Osteocyte (in vitro differentiated cells): ENCODE data around the gene HMCN2. TPM values are rescaled to one million over a fixed set of nuclear protein-coding genes. Genes with fewer than 3 reads are reported as not detected.

Experiments used
- DNase-seq: peaks from one replicate; pipeline ENCODE4 v3.0.0; 2021; ENCODE audit warnings: mixed read lengths; ENCODE audit not compliant: unreplicated experiment; ENCODE audit errors: extremely low spot score
- H3K27ac Mint-ChIP-seq: one replicate; pipeline ENCODE4 v1.8.0; 2021; ENCODE audit warnings: mild to moderate bottlenecking, mixed read lengths; ENCODE audit not compliant: unreplicated experiment
- H3K27me3 Mint-ChIP-seq: one replicate; pipeline ENCODE4 v1.8.0; 2021; ENCODE audit warnings: mixed read lengths; ENCODE audit not compliant: unreplicated experiment
- H3K36me3 Mint-ChIP-seq: one replicate; pipeline ENCODE4 v1.8.0; 2021; ENCODE audit warnings: mixed read lengths; ENCODE audit not compliant: unreplicated experiment
- H3K4me1 Mint-ChIP-seq: one replicate; pipeline ENCODE4 v1.8.0; 2021; ENCODE audit warnings: mixed read lengths; ENCODE audit not compliant: unreplicated experiment
- H3K4me3 Mint-ChIP-seq: one replicate; pipeline ENCODE4 v1.8.0; 2021; ENCODE audit warnings: mild to moderate bottlenecking, moderate library complexity, mixed read lengths; ENCODE audit not compliant: unreplicated experiment
- H3K9me3 Mint-ChIP-seq: one replicate; pipeline ENCODE4 v1.8.0; 2021; ENCODE audit warnings: mixed read lengths; ENCODE audit not compliant: unreplicated experiment
- total RNA-seq: library from RNA; stranded (reverse); gene quantifications from 2 replicates; pipeline ENCODE4 v1.2.1, GENCODE V29; 2021
- TF ChIP-seq, protein P1 (sequence below): fragments of 200-600 bp; sonication (generic); IDR thresholded peaks from 2 replicates; pipeline ENCODE4 v1.5.0; 2021; ENCODE audit warnings: antibody characterized with exemption, mild to moderate bottlenecking, moderate library complexity

The HMCN2 gene
- total RNA-seq, 1 donor from 2014 or later, result 0.05 TPM

DNA sequence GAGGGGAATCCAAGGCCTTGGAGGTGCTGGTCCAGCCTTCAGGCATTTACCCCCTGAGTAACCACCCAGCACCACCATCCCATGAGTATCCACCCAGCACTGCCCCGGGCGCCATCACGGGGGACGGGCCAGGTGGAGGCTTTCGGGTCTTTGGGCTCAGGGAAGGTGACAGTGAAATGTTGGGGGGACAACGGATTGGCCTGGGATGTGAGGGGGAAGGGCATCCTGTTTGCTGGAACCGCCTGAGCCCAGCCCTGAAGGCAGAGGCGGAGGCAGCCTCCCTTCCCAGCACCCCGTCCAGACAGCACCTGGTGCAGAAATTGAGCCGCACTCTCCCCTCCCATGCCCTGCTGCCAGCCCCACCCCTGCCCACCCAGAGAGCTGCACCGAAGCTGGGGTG is 196.2 kb downstream of the HMCN2 start:
- peaks cover 1% of the 10 kb centered on the region for H3K4me1 Mint-ChIP-seq
- TF ChIP-seq, protein P1, sequence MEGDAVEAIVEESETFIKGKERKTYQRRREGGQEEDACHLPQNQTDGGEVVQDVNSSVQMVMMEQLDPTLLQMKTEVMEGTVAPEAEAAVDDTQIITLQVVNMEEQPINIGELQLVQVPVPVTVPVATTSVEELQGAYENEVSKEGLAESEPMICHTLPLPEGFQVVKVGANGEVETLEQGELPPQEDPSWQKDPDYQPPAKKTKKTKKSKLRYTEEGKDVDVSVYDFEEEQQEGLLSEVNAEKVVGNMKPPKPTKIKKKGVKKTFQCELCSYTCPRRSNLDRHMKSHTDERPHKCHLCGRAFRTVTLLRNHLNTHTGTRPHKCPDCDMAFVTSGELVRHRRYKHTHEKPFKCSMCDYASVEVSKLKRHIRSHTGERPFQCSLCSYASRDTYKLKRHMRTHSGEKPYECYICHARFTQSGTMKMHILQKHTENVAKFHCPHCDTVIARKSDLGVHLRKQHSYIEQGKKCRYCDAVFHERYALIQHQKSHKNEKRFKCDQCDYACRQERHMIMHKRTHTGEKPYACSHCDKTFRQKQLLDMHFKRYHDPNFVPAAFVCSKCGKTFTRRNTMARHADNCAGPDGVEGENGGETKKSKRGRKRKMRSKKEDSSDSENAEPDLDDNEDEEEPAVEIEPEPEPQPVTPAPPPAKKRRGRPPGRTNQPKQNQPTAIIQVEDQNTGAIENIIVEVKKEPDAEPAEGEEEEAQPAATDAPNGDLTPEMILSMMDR, result no peak
- H3K27ac Mint-ChIP-seq, result no peak overlapping the region
- H3K27me3 Mint-ChIP-seq, result no peaks in the 10 kb centered on the region
- H3K9me3 Mint-ChIP-seq, result no peaks in the 10 kb centered on the region
- no peak for DNase-seq
- peaks cover 8% of the 10 kb centered on the region for H3K36me3 Mint-ChIP-seq
- no peak overlapping the region for H3K4me3 Mint-ChIP-seq

DNA sequence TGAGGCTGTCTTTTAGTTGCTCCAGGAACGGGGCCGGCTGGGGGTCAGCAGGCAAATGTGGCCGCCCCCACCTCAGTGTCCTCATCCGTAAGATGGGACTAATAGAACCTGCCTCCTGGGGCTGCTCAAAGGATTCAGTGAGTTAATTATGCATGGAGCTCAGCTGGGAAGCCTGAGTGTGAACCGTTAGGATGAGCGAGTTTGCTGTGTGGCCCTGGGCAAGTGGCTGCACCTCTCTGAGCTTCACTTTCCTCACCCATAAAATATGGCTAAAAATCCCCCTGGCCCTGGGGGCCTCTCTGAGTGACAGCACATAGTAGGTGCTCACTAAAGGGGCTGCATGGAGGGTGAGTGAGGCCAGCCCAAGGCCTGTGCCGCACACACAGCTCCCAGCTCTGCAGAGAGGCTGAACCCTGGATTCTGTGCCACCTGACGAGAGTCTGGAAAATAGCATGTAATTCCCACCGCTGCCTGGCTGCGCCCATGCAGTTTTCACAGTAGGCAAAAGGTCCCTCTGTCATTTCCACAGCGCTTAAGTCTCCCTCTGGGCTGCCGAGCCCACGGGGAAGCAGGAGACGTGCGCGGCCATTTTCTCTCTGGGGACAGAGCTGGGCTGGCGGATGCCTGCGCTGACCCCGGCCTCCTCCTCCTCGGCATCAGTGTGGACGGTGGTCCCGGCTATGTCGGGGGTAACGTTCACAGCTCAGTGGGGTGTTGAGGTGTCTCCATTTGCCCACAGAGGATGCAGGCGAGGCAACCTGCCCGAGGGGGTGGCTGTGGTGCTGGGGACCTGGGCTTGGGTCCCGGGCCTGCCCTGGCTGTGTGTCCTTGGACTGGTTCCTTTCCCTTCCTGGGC is 197.4 kb downstream of the HMCN2 start:
- H3K4me3 Mint-ChIP-seq, result no peak overlapping the region
- TF ChIP-seq, protein P1, result no peak
- DNase-seq, result no peak
- H3K36me3 Mint-ChIP-seq, result peaks cover 13% of the 10 kb centered on the region
- H3K27ac Mint-ChIP-seq, result no peak overlapping the region
- no peaks in the 10 kb centered on the region for H3K27me3 Mint-ChIP-seq
- H3K9me3 Mint-ChIP-seq, result no peaks in the 10 kb centered on the region
- peaks cover 1% of the 10 kb centered on the region for H3K4me1 Mint-ChIP-seq

DNA sequence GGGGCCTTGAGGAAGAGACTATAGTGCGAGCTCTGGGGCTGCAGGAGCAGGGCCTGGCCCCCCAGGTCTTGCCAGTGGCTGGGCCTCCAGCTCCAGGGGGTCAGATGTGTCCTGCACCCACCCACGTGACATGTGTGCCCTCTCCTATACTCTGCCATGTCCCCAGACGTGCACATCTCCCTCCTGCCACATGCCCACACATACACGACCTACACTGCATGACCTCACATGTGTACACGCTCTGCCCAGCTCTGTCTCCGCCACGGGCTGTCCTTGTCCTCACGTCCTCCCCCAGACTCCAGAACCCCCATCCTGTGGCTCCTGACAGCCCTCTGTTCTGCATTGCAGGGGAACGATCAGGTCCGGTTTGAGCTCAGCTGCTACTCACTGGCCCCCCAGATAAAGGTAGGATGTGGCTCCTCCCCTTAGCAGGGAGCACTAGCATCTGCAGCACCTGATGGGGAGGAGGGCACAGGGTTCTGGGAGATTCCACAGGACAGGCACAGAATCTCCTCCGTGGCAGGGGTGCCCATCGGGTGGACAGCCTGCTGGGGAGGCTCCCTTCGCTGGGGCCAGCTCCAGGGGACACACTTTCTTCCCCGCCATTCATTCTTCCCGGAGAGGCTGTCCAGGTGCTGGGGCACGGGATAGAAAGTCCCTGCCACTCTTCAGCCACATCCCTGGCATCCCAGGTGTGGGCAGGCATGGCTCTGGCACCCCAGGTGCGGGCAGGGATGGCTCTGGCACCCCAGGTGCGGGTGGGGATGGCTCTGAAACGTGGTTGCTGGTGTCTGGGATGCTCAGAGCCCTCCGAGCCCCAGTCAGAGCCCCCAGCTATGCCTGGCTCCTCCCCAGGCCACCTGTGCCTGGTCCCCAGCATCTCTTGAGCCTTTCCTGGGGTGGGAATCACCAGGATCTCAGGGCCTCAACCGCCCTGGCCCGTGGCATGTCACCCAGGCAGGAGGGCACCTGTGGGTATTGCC is 198.5 kb downstream of the HMCN2 start:
- DNase-seq, result no peak
- Mint-ChIP-seq H3K36me3 (peaks cover 18% of the 10 kb centered on the region), H3K9me3 (no peaks in the 10 kb centered on the region), H3K27ac (no peak overlapping the region), H3K27me3 (no peaks in the 10 kb centered on the region), H3K4me3 (no peak overlapping the region), H3K4me1 (peaks cover 1% of the 10 kb centered on the region)
- TF ChIP-seq, protein P1, result no peak

DNA sequence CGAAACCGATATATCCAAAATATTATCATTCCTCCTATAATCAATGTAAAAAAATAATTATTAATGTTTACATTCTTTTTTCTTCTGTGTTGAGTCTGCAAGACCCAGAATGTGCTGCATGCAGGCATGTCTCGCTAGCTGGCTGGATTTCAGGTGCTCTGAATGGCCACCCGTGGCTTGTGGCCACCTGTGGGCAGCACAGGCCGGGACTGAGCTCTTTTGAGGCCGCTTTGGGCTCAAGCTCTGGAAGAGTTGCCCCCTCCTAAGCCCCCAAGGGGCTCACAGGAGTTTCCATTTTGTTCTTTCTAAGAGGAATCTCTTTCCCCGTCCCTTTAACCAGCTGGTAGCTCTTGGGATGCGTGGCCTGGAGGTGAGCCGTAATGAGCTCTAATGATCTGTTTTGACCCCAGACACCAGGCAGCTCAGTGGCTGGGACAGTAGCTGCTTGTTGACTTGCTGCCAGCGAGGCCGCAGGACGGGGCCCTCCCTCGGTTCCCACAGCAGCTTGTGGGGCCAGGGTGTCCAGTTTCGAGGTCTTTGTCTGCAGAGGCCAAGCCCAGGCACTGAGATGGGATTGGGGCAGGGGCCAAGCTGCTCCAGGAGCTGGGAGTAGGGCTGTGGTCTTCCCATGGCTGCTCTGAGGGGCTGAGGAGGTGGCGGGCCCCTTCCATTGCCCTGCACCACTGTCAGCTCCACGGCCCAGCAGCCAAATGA is 200.0 kb downstream of the HMCN2 start:
- no peaks in the 10 kb centered on the region for H3K9me3 Mint-ChIP-seq
- DNase-seq, result no peak
- no peak overlapping the region for H3K27ac Mint-ChIP-seq
- H3K4me3 Mint-ChIP-seq, result no peak overlapping the region
- peaks cover 15% of the 10 kb centered on the region for H3K36me3 Mint-ChIP-seq
- TF ChIP-seq, protein P1, result no peak
- H3K4me1 Mint-ChIP-seq, result peaks cover under 1% of the 10 kb centered on the region
- no peaks in the 10 kb centered on the region for H3K27me3 Mint-ChIP-seq
